HepG2 (cell line): ENCODE results near the gene CLASRP. TPM values are rescaled to one million over a fixed set of nuclear protein-coding genes. Genes with fewer than 3 reads are reported as not detected.

ENCODE experiments used
- ATAC-seq: fragments of 200-7000 bp; cut with Tn5 transposase; 3 replicates; pipeline ENCODE4 v1.9.1; 2020; ENCODE audit warnings: mild to moderate bottlenecking, moderate library complexity
- BruUV-seq: library from RNA; stranded (reverse); fragments of 400-500 nt; replicated peaks from 2 replicates; lab custom pipeline; 2021; lab: Mats Ljungman, UMichigan
- CTCF ChIA-PET: fragments of 300-600 bp; formaldehyde crosslinking; extraction: SDS; loops from one replicate; lab custom pipeline; 2021; ENCODE audit warnings: low total read pairs, inconsistent platforms, low intra/inter-chr PET ratio; lab: Yijun Ruan, JAX
- POLR2A ChIA-PET: fragments of 350-600 bp; sonication (Branson Sonifier 250); formaldehyde crosslinking; loops from one replicate; lab custom pipeline; 2020; ENCODE audit warnings: antibody characterized with exemption, inconsistent platforms; lab: Yijun Ruan, JAX
- DNase-seq: peaks from one replicate; pipeline ENCODE4 v3.0.0-alpha.2; 2015; ENCODE audit warnings: low spot score
- FAIRE-seq: peaks from 3 replicates; lab custom pipeline; 2011; peaks lifted over from hg19 to GRCh38; lab: Jason Lieb, UNC
- H2AFZ ChIP-seq: one replicate; pipeline ENCODE4 v1.6.1; 2011; ENCODE audit warnings: low read length, inconsistent platforms
- H3K27ac ChIP-seq: fragments of 300-600 bp; 3 replicates; pipeline ENCODE4 v1.8.0; 2011; ENCODE audit warnings: mixed run types, mild to moderate bottlenecking, mixed read lengths, low read length, inconsistent platforms; ENCODE audit not compliant: insufficient read depth; ENCODE audit errors: extremely low read length
- H3K27me3 ChIP-seq, 2 experiments: fragments of 200-600 bp in 1 of 2; 2 replicates in 1 of 2; 3 replicates in 1 of 2; pipeline versions ENCODE4 v1.6.0 to v1.8.0; 2011; ENCODE audit warnings: low read length in 2 of 2, mild to moderate bottlenecking in 2 of 2, moderate library complexity in 2 of 2, inconsistent platforms in 1 of 2; ENCODE audit not compliant: insufficient read depth in 2 of 2, control insufficient read depth in 1 of 2
- H3K36me3 ChIP-seq, 2 experiments: fragments of 200-600 bp in 1 of 2; replicated peaks in 1 of 2; 2 replicates in 1 of 2; 3 replicates in 1 of 2; pipeline versions ENCODE4 v1.5.1 to v1.8.0; 2011; ENCODE audit warnings: low read length in 2 of 2, inconsistent platforms in 1 of 2; ENCODE audit not compliant: insufficient read depth in 2 of 2, control insufficient read depth in 1 of 2
- H3K4me1 ChIP-seq: 2 replicates; pipeline ENCODE4 v1.5.1; 2012; ENCODE audit warnings: low read length, inconsistent platforms; ENCODE audit not compliant: insufficient read depth
- H3K4me2 ChIP-seq: 2 replicates; pipeline ENCODE4 v1.6.0; 2011; ENCODE audit warnings: low read depth, low read length, inconsistent platforms
- H3K4me3 ChIP-seq, 3 experiments: fragments of 200-600 bp in 1 of 3; sonication (generic), shearing (Covaris generic) in 1 of 3; replicated peaks in 1 of 3; 2 replicates each; pipeline ENCODE4 v1.5.1; 2011 to 2016; ENCODE audit warnings: low read length in 3 of 3, inconsistent platforms in 2 of 3, low read depth in 2 of 3, mild to moderate bottlenecking in 2 of 3, control low read depth in 1 of 3, mixed read lengths in 1 of 3; ENCODE audit not compliant: insufficient read depth in 1 of 3
- H3K79me2 ChIP-seq: one replicate; pipeline ENCODE4 v1.6.1; 2011; ENCODE audit warnings: low read length, inconsistent platforms; ENCODE audit not compliant: insufficient read depth
- H3K9ac ChIP-seq: 2 replicates; pipeline ENCODE4 v1.6.0; 2011; ENCODE audit warnings: mild to moderate bottlenecking, low read depth, low read length, inconsistent platforms; ENCODE audit not compliant: insufficient read depth
- H3K9me3 ChIP-seq: 2 replicates; pipeline ENCODE4 v1.5.1; 2012; ENCODE audit warnings: mild to moderate bottlenecking, low read length
- H4K20me1 ChIP-seq: 2 replicates; pipeline ENCODE4 v1.6.0; 2011; ENCODE audit warnings: inconsistent platforms, mild to moderate bottlenecking, low read length, moderate library complexity; ENCODE audit not compliant: insufficient read depth
- ARID3A ChIP-seq: IDR thresholded peaks from 2 replicates; pipeline ENCODE4 v1.6.1; 2012; ENCODE audit warnings: low read depth, low read length, improper control_type of control experiment
- ATF5 ChIP-seq: sonication (generic); formaldehyde crosslinking; IDR thresholded peaks from 2 replicates; pipeline ENCODE4 v1.4.0; 2020; ENCODE audit warnings: mild to moderate bottlenecking, low read depth, missing genetic modification reagents
- ISL2 ChIP-seq: sonication (generic); formaldehyde crosslinking; IDR thresholded peaks from 2 replicates; pipeline ENCODE4 v1.5.0; 2020; ENCODE audit warnings: missing genetic modification reagents
- PTBP1 ChIP-seq: fragments of 200-400 bp; formaldehyde crosslinking; IDR thresholded peaks from 2 replicates; pipeline ENCODE4 v1.6.1; 2018; ENCODE audit warnings: low read length, low read depth; ENCODE audit not compliant: poor library complexity, severe bottlenecking
- SCMH1 ChIP-seq: sonication (generic); formaldehyde crosslinking; IDR thresholded peaks from 2 replicates; pipeline ENCODE4 v1.9.0; 2021; ENCODE audit warnings: missing genetic modification reagents, mild to moderate bottlenecking, borderline replicate concordance
- ZFP91 ChIP-seq: sonication (generic); formaldehyde crosslinking; IDR thresholded peaks from 2 replicates; pipeline ENCODE4 v1.9.0; 2022; ENCODE audit warnings: missing genetic modification reagents, mild to moderate bottlenecking, borderline replicate concordance
- ZNF501 ChIP-seq: sonication (generic); formaldehyde crosslinking; IDR thresholded peaks from 2 replicates; pipeline ENCODE4 v1.5.1; 2020; ENCODE audit warnings: mild to moderate bottlenecking, moderate library complexity, missing genetic modification reagents
- ZNF605 ChIP-seq: sonication (generic); formaldehyde crosslinking; IDR thresholded peaks from 2 replicates; pipeline ENCODE4 v1.8.0; 2022; ENCODE audit warnings: mild to moderate bottlenecking, missing genetic modification reagents
- ZNF772 ChIP-seq: sonication (generic); formaldehyde crosslinking; IDR thresholded peaks from 2 replicates; pipeline ENCODE4 v1.5.0; 2020; ENCODE audit warnings: mild to moderate bottlenecking, missing genetic modification reagents
- ZSCAN31 ChIP-seq: sonication (generic); formaldehyde crosslinking; IDR thresholded peaks from 2 replicates; pipeline ENCODE4 v1.5.0; 2020; ENCODE audit warnings: low read depth, mild to moderate bottlenecking, missing genetic modification reagents
- WGBS: methylation state at CpG from one replicate; pipeline ENCODE4 v1.1.6; 2017; ENCODE audit warnings: low lambda C conversion rate; 5-methylcytosine and 5-hydroxymethylcytosine counted together
- in situ Hi-C: cut with HindIII; loops from 2 replicates; pipeline ENCODE4 v1.10.0; 2017; ENCODE audit warnings: low pct_unique_long_range_greater_than_20kb; ENCODE audit not compliant: extremely low pct_ligation_motif_present
- intact Hi-C: fragments of 100-400 bp; cut with micrococcal nuclease; formaldehyde crosslinking; loops from one replicate; pipeline ENCODE4 v1.10.0; 2022; ENCODE audit not compliant: unreplicated experiment
- polyA plus RNA-seq, 8 experiments: library from polyadenylated mRNA; depleted of rRNA in 3 of 8; stranded (reverse) in 7 of 8; unstranded in 1 of 8; fragments of >200 nt; fragmentation: Illumina TruSeq in 4 of 8; extraction: Trizol in 4 of 8; gene quantifications; 2 replicates each; pipeline versions ENCODE4 v1.2.1 to v1.2.3, GENCODE V29; 2011 to 2016; ENCODE audit warnings: low read depth in 4 of 8, missing spikeins in 1 of 8, mixed read lengths in 1 of 8; ENCODE audit not compliant: insufficient read depth in 1 of 8
- total RNA-seq, 5 experiments: library from RNA; depleted of rRNA; stranded (reverse); fragments of >200 nt; fragmentation: Illumina TruSeq; extraction: Trizol; gene quantifications; 2 replicates each; pipeline ENCODE4 v1.2.3, GENCODE V29; 2016; ENCODE audit warnings: low read depth in 1 of 5

Gene CLASRP
- total and polyA plus RNA-seq, 2 of the 13 experiments (the other 11 are each of a cell fraction or from before 2014, with no cell fraction given), result 32.0 to 51.4 TPM

GRCh38 chr19:45041125-45041524, 2.3 kb downstream of the CLASRP start (continued):
- TF ChIP-seq ZNF501 (CRISPR knock-in tag), result no peak

GRCh38 chr19:45045671-45046353, 7.0 kb downstream of the CLASRP start:
- 0% methylated on average over 12 of the region's 14 CpGs for WGBS
- ATAC-seq (peak; percentile 95), DNase-seq (peak; percentile 95), FAIRE-seq (peak; percentile 99)
- Histone ChIP-seq H3K9me3 (no peaks in the 10 kb centered on the region), H4K20me1 (peaks cover 18% of the 10 kb centered on the region; the same call in 1 of the 2 replicates), H3K27me3 (no peaks in the 10 kb centered on the region), H3K27ac (peak overlapping the region; percentile 83), H3K4me3 (peak overlapping the region; percentile 24 to 64 (median 35)), H3K79me2 (peaks cover 51% of the 10 kb centered on the region), H2AFZ (no peak overlapping the region), H3K4me1 (peaks cover 74% of the 10 kb centered on the region), H3K36me3 (peaks cover 9 to 36% of the 10 kb centered on the region in 2 experiments), H3K9ac (peak overlapping the region; percentile 61), H3K4me2 (peak overlapping the region; percentile 83)
- POLR2A ChIA-PET, result interaction anchor here (0.6 to 2.8 kb wide), 12 partner anchors 9 to 156 kb away, joined by 3 to 14 read pairs (median 4); partner anchors contain the start of genes BLOC1S3, CLPTM1, TOMM40 and TRAPPC6A
- CTCF ChIA-PET, result no interaction called here
- no TSS peak for BruUV-seq
- intact Hi-C loops, result no loop called here
- in situ Hi-C loops, result no loop called here
- TF ChIP-seq ISL2 (CRISPR knock-in tag) (peak; percentile 85), ZFP91 (peak; percentile 76), SCMH1 (CRISPR knock-in tag) (no peak), ZSCAN31 (peak; percentile 35; the same call in 1 of the 2 replicates), ZNF772 (no peak), ATF5 (CRISPR knock-in tag) (no peak), ZNF605 (peak; percentile 73; the same call in 1 of the 2 replicates), ARID3A (peak; percentile 84), PTBP1 (no peak)
